HUES6 (cell line): Measurements from ENCODE around the gene PIAS2.
A peak's percentile ranks its signal among the peaks of the same experiment; 100 is the strongest.

Source experiments
- H3K27ac ChIP-seq: 2 replicates; pipeline ENCODE4 v1.7.0; 2013; ENCODE audit warnings: low read depth, mild to moderate bottlenecking, low read length, inconsistent platforms
- H3K27me3 ChIP-seq: 2 replicates; pipeline ENCODE4 v1.6.1; 2013; ENCODE audit warnings: low read length; ENCODE audit not compliant: control insufficient read depth, insufficient read depth
- H3K36me3 ChIP-seq: 2 replicates; pipeline ENCODE4 v1.6.1; 2013; ENCODE audit warnings: low read length; ENCODE audit not compliant: control insufficient read depth, insufficient read depth
- H3K4me1 ChIP-seq: 2 replicates; pipeline ENCODE4 v1.6.1; 2013; ENCODE audit warnings: low read length; ENCODE audit not compliant: control insufficient read depth, insufficient read depth
- H3K4me3 ChIP-seq: 2 replicates; pipeline ENCODE4 v1.5.1; 2013; ENCODE audit warnings: low read depth, low read length
- H3K9ac ChIP-seq: one replicate; pipeline ENCODE4 v1.6.1; 2013; ENCODE audit warnings: mild to moderate bottlenecking, low read length
- H3K9me3 ChIP-seq: 2 replicates; pipeline ENCODE4 v1.6.1; 2013; ENCODE audit warnings: low read depth, low read length; ENCODE audit not compliant: control insufficient read depth, insufficient read depth

PIAS2 gene

DNA sequence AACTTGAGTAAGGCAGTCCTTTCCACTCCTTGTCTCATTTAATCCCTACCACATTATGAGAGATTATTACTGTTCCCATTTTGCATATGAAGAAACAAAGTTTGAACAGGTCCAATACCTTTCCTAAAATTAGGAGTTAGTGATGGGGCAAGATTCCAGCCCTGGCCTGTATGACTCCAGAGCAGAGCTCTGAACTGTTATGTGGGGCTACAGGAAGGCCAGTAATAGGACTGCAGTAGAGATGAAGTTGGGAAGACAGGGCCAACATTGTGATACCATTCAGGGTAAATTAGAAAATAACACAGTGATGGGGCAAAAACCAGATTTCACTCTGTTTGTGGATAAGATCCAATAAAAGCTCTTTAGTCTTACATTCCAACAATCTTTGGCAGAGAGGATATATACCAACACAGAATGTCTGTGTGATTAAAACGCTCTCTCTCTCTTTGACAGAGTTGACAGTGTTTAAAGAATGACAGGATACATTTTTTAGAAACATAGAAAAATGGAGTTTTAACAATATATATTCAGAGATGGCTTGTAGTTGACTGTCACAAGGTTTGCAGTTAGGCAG, 22.8 kb upstream of the PIAS2 start:
- H3K4me1 ChIP-seq = peaks cover 10% of the 10 kb centered on the region
- no peak overlapping the region for H3K27ac ChIP-seq
- no peak overlapping the region for H3K9ac ChIP-seq

DNA sequence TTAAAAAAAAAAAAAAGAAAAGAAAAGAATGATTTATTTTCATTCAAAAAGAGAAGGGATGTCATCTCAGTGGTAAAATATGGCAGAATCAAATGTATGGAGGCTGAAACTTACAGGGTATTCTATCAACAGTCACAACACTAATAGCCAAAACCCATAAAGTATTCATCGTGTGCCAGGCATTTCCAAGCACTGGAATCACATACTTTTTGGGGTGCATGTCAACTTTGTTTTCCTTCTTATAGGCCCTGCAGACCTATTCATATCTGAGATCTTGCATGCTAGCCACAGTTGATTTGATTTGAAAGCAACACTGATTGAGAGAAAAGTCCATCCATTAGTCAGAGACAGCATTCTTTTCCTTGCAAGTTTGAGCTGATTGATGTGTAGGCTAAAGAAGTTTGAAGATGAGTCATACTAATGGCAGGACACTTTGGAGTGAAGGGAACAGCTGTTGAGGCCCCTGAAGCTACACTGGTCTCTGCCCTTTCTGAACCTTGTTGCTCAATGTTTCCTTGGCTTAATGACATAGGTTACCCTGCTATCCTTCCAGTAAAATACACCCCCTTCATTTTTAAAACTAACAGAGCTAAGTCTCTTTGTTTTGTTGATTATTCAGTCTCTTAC, 22.1 kb upstream of the PIAS2 start:
- H3K27me3 ChIP-seq = no peaks in the 10 kb centered on the region
- no peak overlapping the region for H3K4me3 ChIP-seq
- no peaks in the 10 kb centered on the region for H3K36me3 ChIP-seq
- no peak overlapping the region for H3K27ac ChIP-seq
- H3K4me1 ChIP-seq = peaks cover 10% of the 10 kb centered on the region
- H3K9ac ChIP-seq = no peak overlapping the region
- H3K9me3 ChIP-seq = no peaks in the 10 kb centered on the region

More for the DNA sequence above, 22.8 kb upstream of the PIAS2 start:
- Histone ChIP-seq H3K27me3 (no peaks in the 10 kb centered on the region), H3K9me3 (no peaks in the 10 kb centered on the region), H3K4me3 (no peak overlapping the region), H3K36me3 (no peaks in the 10 kb centered on the region)

DNA sequence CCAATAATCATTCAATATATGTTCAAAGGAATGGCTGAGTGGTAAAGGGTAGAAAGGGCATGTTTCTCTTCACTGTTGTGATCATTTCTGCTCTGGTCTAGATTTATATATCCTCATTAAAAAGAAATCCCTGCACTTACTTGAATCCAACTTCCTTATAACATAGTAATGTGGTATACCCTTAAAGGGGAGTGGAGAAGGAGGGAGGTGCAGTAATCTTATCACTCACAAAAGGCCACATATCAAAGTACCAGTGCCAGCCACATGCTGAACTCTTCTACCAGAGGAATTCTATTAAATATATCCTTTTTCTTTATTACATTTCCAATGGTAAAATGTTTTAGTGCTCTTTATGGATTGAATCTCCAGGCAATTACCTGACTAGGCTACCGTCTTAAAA, 3.3 kb upstream of the PIAS2 start:
- H3K27ac ChIP-seq = no peak overlapping the region
- no peaks in the 10 kb centered on the region for H3K9me3 ChIP-seq
- H3K4me3 ChIP-seq = no peak overlapping the region
- no peaks in the 10 kb centered on the region for H3K27me3 ChIP-seq
- H3K9ac ChIP-seq = no peak overlapping the region
- no peaks in the 10 kb centered on the region for H3K36me3 ChIP-seq
- H3K4me1 ChIP-seq = 0 out of 2 replicates have a peak, but pooled peaks cover 3% of the 10 kb centered on the region

DNA sequence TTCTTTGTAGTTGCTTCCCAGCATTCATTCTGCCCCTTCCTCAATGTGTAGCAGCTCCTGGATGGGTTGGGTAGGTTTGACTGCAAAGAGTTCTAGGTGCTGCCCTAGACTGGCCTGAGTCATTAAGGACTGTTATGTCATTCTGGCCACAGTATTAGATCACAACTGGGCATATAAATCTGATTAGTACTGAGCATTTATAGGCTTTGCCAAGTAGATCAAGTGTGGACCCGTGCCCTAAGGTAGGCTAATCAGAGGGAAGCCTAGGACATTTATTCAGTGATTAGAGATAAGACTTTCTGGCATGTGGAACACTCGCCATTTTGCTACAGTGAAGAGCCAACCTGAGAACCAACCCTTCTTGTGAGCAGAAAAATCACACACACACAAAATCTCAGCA, 2.8 kb upstream of the PIAS2 start:
- Histone ChIP-seq H3K36me3 (no peaks in the 10 kb centered on the region), H3K4me3 (no peak overlapping the region), H3K9me3 (no peaks in the 10 kb centered on the region), H3K27me3 (no peaks in the 10 kb centered on the region), H3K27ac (no peak overlapping the region), H3K9ac (no peak overlapping the region), H3K4me1 (peaks cover 9% of the 10 kb centered on the region)

DNA sequence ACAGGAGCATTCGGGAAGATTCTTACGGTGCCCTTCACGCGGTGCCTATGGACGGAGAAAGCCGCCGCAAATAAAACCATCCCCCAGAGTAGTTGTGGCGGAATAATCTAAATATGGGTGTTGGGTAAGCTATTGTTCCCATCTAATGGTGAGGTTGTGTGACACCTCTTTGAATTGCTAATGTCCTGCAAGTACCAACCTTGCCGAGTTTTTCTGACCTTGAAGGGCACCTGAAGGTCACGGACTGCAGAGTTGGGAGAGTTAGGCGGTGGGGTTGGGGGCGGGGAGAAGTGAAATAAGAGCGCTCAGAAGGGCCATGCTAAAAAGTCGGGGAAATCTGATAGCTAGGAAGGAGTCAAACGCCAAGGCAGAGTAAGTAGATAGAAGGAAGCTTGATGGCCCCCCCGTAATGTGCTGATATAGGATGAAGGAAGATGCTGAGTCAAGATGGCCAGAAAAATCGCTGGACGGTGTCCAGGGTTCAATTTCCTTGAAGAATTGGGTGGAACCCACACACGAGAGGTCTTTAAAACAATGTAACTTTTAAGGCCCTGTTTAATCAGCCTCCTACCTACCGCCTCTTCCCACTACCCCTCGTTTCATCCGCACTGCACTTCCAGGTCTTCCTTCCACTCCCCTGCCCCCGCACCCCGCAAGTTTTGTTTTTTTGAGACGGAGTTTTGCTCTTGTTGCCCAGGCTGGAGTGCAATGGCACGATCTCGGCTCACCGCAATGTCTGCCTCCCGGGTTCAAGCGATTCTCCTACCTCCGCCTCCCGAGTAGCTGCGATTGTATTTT, 695 bp upstream of the PIAS2 start:
- Histone ChIP-seq H3K4me3 (peak overlapping the region; percentile 99), H3K27me3 (no peaks in the 10 kb centered on the region), H3K36me3 (no peaks in the 10 kb centered on the region), H3K27ac (peak overlapping the region; percentile 95), H3K9me3 (no peaks in the 10 kb centered on the region), H3K9ac (peak overlapping the region; percentile 97), H3K4me1 (peaks cover 29% of the 10 kb centered on the region)

DNA sequence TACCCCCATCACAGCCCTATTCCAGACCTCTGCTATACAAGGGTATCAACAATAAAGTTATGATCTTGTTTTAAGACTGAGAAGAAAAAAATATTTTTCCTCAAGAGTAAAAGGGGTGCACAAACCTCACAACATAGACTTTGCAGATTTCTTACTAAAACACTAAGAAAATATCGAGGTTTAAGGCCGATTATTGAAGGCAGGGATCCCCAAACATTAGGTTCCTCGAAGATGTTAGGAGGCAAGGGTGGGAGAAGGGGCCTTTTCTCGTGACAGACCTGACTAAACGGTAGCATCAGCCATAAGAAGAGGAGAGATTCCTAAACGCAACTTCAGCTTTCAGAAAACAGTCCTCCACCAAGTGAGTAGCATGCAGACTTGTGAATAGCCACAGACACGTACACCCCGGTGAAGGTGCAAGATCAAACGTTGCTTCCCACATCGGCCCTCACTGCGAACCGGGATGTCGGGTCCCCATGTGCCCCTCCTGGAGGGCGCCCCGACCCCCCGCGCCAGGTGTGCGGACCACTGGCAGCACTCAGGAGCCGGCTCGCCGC, 678 bp downstream of the PIAS2 start:
- no peaks in the 10 kb centered on the region for H3K9me3 ChIP-seq
- H3K4me3 ChIP-seq = peak overlapping the region; percentile 99
- peak overlapping the region; percentile 97 for H3K9ac ChIP-seq
- no peaks in the 10 kb centered on the region for H3K36me3 ChIP-seq
- peaks cover 31% of the 10 kb centered on the region for H3K4me1 ChIP-seq
- H3K27me3 ChIP-seq = no peaks in the 10 kb centered on the region
- H3K27ac ChIP-seq = peak overlapping the region; percentile 31; the same call in 1 of the 2 replicates

DNA sequence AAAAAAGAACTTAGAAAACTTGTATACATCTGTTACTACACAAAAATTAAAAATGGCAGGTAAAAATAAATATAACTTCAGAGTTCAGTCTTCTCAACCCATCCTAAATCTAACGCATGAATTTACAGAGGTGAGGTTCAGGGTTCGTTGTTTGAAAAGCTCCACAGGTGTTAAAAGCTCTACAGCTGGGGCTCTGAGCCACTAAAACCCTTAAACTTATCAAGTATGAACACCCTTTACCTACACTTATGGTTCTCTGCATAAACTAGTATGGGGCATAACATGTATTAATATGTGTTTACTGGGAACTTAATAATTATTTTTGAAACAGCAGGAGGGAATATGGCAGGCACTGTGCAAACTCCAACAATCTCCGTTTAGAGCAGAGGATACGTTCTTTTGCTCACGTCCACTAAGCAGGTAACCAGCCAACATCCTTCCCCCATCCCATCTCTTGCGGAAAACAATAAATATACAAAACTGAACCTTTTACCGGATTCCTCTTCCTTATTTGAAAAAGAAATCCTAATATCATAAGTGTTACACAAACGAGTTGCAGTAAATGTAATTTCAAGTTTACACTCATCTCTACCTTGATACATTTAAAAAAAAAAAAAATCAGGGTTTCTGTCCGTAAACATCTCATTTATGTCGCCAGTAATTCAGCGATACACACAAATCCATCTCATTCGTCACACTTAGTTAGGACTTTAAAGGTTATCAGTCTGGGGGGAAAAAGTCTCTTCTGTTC, 1.3 kb downstream of the PIAS2 start:
- Histone ChIP-seq H3K4me3 (peak overlapping the region; percentile 99), H3K9ac (peak overlapping the region; percentile 97), H3K9me3 (no peaks in the 10 kb centered on the region), H3K27ac (no peak overlapping the region), H3K36me3 (no peaks in the 10 kb centered on the region), H3K27me3 (no peaks in the 10 kb centered on the region), H3K4me1 (peaks cover 31% of the 10 kb centered on the region)

DNA sequence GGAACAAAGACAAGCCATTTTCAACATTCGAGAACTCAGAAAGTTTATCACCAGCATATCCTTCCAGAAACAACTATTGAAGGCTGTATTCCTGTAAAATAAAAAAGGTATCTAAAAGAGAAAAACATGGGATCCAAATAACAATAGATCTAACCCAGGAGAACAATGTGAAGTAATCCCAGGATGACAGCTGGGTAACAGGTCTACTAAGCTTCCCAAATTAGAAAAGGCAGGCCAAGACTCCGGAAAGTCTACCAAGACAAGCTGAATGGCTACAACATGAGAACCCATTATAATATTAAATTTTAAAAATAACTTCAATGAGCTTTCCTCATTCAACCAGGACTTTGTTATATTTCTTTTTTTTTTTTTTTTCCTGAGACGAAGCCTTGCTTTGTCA, 6.5 kb downstream of the PIAS2 start:
- Histone ChIP-seq H3K36me3 (no peaks in the 10 kb centered on the region), H3K4me1 (peaks cover 29% of the 10 kb centered on the region), H3K4me3 (no peak overlapping the region)

DNA sequence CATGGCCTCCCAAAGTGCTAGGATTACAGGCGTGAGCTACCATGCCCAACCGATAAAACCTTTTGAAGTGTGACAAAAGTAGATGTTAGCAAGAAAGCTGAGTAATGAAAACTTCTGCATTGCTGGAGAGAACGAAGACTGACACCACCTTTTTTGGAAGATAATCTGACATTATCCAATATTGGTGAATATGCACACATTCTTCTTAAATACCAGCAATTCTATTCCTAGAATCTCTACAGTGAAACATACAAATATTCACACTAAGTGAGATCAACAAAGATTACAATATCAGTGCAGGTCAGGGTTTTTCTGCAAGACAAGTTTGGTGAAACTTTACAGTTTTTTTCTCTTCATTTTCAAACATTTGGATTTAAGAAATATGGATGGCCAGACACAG, 7.8 kb downstream of the PIAS2 start:
- Histone ChIP-seq H3K4me1 (peaks cover 17% of the 10 kb centered on the region), H3K9ac (no peak overlapping the region), H3K36me3 (no peaks in the 10 kb centered on the region), H3K9me3 (no peaks in the 10 kb centered on the region; the same call in 1 of the 2 replicates), H3K4me3 (no peak overlapping the region), H3K27me3 (no peaks in the 10 kb centered on the region), H3K27ac (no peak overlapping the region)

More for the DNA sequence above, 6.5 kb downstream of the PIAS2 start:
- Histone ChIP-seq H3K27ac (no peak overlapping the region), H3K9me3 (no peaks in the 10 kb centered on the region; the same call in 1 of the 2 replicates), H3K27me3 (no peaks in the 10 kb centered on the region), H3K9ac (no peak overlapping the region)

DNA sequence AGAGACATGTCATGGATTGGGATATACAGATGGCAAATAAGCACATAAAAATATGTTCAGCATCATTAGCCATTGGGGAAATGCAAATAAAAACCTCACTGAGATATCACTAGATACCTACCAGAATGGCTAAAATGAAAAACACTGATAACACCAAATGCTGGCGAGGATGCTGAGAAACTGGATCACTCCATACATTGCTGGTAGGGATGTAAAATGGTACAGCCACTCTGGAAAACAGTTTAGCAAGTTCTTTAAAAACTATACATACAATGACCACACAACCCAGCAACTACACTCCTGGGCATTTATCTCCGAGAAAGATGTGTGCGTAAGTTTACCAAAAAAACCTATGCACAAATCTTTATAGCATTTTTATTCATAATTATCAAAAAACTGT, 13.9 kb downstream of the PIAS2 start:
- H3K27me3 ChIP-seq = no peaks in the 10 kb centered on the region
- no peak overlapping the region for H3K27ac ChIP-seq
- no peaks in the 10 kb centered on the region for H3K36me3 ChIP-seq
- H3K9me3 ChIP-seq = no peaks in the 10 kb centered on the region; the same call in 1 of the 2 replicates
- peaks cover 11% of the 10 kb centered on the region; the same call in 1 of the 2 replicates for H3K4me1 ChIP-seq
- no peak overlapping the region for H3K9ac ChIP-seq
- no peak overlapping the region for H3K4me3 ChIP-seq
